Gastrocnemius medialis (tissue), 4 donors: Measurements from ENCODE around the gene ANKS1B.

Source experiments
- POLR2A ChIP-seq, 2 donors: fragments of 450-650 bp; IDR thresholded peaks; one replicate each; pipeline ENCODE4 v1.6.1; 2017; ENCODE audit warnings: antibody characterized with exemption in 2 of 2, mild to moderate bottlenecking in 2 of 2, moderate library complexity in 2 of 2
- TF ChIP-seq, protein P1 (sequence below), 5 experiments: fragments of 450-650 bp in 3 of 5; fragments of 200-600 bp in 2 of 5; sonication (generic) in 2 of 5; IDR thresholded peaks in 4 of 5; conservative IDR thresholded peaks in 1 of 5; 1 replicate in 4 of 5; 2 replicates in 1 of 5; pipeline ENCODE4 v1.5.1; 2016 to 2019; ENCODE audit warnings: antibody characterized with exemption in 5 of 5, mild to moderate bottlenecking in 3 of 5, moderate library complexity in 3 of 5

DNA sequence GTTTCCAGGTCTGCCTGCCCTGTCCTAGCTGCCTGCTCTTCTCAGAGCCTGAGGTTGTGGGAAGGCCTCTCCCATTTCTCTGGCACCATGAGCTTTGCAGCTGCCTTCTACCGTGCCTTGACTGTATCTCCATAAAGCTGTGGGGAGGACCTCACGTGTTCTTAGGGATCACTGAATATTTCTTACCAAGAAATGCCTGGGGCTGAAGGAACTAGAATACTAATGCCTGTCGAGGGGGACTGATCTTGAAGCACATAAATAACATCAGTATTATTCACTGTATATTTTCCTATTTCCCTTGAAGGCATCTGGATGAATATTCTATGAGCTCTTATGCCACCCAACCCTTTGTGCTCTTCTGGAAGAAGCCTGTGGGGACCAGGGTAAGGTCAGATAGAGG lies 1236.3 kb downstream of the ANKS1B start:
- no peak for TF ChIP-seq POLR2A (IDR thresholded peaks at IDR 0.05)
- TF ChIP-seq, protein P1, sequence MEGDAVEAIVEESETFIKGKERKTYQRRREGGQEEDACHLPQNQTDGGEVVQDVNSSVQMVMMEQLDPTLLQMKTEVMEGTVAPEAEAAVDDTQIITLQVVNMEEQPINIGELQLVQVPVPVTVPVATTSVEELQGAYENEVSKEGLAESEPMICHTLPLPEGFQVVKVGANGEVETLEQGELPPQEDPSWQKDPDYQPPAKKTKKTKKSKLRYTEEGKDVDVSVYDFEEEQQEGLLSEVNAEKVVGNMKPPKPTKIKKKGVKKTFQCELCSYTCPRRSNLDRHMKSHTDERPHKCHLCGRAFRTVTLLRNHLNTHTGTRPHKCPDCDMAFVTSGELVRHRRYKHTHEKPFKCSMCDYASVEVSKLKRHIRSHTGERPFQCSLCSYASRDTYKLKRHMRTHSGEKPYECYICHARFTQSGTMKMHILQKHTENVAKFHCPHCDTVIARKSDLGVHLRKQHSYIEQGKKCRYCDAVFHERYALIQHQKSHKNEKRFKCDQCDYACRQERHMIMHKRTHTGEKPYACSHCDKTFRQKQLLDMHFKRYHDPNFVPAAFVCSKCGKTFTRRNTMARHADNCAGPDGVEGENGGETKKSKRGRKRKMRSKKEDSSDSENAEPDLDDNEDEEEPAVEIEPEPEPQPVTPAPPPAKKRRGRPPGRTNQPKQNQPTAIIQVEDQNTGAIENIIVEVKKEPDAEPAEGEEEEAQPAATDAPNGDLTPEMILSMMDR (IDR thresholded peaks at IDR 0.05 in 4 of 5, conservative IDR thresholded peaks at IDR 0.05 in 1 of 5) = no peak
